ENCODE data around the gene ZNF488.

The ZNF488 gene

DNA sequence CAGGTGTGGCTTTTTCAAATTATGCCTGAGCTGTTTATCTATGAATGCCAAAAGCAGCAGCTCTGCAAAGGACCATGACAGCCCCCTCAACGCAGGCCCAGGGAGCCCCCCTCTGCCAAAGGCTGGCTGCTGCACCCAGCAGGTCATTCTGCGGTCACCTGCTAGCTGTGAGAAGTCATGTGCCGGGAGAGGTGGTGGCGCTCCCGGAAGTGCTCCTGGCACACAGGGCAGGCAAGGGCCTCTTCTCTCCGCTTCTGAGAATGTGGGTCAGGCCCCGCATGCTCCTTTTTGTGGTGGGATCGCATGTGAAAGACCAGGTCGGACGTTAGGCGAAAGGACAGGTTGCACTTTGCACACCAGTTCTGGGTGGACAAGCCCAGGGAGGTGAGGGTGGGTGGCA, 16.4 kb downstream of the ZNF488 start:
- DNase-seq (ENCODE audit: low read depth in 2 of 2, low spot score in 1 of 2) = no peak

DNA sequence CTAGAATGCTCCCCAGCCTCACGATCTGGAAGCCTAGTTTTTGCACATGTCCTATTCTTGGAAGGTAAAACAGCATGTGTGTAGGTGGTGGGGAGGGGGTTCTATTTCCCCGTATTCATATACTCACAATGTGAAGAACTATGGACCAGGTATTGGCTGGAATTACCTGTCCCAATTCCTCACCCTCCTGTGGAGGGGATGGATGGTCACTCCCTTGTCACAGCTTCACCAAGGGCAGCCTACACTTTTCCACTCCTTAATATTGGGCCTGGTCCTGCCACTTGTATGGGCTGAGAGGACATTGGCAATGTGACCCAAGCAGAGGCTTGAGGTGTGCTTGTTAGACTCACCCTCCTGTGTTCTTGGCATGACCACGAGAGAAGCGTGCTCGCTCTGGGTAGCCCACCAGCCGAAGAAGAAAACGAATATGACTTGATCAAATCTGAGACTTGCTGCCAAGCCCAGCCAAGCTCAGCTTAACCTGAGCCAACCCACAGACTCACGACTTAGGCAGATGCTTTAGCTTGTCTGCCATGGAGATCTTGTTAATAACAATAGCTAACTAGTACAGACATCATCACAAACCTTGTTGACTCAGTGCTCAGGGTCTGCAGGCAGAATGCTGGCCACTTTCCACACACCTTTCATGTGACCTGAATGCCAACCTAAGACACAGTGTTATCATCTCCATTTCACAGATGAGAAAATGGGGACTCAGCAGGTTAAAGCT, 17.2 kb downstream of the ZNF488 start:
- DNase-seq (ENCODE audit: low read depth in 2 of 2, low spot score in 1 of 2) = no peak

DNA sequence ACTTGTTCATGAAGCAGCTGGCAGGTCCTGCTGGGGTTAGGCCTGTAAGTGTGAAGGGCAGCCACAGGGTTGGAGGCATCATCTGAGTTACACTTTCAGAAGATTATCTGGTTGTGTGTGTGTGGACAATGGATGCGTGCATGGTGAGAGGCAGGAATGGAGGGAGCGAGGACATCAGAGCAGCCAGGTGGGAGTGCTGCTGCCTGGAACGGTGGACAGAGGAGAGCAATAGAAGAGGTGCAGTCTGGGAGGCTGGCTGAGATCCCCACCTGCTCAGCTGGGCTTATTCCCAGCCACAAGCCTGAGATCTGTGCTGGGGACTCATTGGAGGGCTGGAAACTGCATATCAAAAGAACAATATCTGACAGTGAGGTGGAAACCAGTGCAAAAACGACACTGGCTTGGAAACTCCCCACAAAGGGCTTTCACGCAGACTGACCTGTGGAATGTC, 17.9 kb downstream of the ZNF488 start:
- no peak for DNase-seq (ENCODE audit: low read depth in 2 of 2, low spot score in 1 of 2)

DNA sequence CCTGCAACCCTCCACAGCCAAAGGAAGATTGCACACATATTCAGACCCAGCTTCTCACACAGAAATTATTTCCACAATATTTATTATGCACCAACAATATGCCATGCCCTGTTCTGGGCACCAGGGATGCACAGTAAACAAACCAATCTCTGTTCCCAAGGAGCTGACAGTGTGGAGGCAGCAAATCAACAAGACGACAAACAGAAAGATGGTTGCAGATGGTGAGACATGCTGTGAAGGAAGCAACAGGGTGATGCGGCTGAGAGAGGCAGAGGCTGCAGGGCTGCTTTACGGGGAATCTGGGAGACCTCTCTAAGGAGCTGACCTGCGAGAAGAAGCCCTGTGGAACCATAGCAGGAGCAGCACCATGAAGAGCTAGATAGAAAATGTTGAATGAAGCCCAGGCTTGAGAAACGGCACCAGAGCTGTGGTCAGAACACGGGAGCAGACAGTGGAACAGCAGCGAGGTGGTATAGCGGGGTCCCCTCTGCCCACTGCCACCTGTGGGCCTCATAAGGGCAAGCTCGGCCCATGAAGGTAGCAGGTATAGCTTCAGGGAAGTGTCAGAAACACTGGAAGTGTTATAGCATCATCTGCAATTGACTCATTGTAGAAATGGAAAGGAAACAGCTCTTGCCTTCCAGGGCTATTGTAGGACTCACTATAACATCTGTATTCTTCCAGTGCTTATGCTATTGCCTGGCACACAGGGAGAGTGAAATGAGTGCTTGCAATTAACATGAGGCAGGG, 18.5 kb downstream of the ZNF488 start:
- DNase-seq (ENCODE audit: low read depth in 2 of 2, low spot score in 1 of 2) = no peak

DNA sequence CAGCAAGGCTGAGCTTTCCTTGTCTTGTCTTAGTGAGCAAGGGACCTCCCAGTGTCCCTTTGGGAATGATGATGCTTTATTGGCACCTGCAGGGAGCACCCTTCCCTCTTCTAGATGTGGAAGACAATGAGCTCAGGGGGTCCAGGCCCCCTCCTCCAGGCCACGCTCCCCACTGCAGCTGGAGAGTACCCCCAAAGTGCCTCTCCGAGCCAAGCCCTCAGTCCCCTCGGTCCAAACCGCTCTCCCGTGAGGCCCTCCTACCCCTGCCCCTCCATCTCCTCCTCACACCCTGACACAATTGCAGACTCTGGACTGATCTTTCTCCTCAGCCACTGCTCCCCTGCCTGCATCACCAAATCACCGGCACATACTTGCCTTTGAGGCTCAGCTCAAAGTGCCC, 19.2 kb downstream of the ZNF488 start:
- no peak for DNase-seq (ENCODE audit: low read depth in 2 of 2, low spot score in 1 of 2)

DNA sequence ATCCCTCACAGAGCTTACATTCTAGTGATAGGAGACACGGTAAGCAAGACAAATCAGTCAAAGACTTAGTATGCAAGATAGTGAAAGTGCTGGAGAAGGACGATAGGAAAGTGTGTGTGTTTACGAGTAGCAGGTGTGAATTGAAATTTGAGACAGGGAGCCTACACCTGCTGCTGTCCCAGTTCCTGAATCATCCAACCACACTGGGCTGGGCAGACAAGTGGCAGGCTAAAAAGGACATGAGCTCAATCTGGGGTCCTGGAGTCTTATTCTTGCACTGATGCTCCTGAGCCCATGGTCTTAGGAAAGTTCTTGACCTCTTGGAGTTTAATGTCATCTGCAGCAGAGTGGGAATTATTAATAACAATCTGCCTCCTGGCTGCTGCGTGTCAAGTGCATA, 19.7 kb downstream of the ZNF488 start:
- DNase-seq (ENCODE audit: low read depth in 2 of 2, low spot score in 1 of 2) = no peak

DNA sequence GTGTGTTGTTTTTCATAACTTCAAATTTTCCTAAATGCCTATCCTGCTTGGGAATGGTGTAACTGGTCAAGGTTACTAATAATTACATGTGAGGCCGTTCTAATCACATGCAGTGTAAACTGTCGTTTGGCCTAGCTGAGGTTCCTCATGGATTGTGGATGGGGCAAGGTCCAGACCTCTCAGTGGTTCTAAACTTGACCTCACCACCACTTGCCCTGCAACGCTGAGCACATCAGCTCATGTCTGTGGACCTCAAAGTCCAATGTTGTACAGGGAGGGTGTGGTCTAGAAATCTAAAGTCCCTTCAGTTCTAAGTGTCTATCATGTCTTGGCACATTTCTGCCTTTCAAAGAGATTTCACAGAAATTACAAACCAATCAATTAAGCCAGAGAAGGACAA, 20.3 kb downstream of the ZNF488 start:
- DNase-seq (ENCODE audit: low read depth in 2 of 2, low spot score in 1 of 2) = no peak

DNA sequence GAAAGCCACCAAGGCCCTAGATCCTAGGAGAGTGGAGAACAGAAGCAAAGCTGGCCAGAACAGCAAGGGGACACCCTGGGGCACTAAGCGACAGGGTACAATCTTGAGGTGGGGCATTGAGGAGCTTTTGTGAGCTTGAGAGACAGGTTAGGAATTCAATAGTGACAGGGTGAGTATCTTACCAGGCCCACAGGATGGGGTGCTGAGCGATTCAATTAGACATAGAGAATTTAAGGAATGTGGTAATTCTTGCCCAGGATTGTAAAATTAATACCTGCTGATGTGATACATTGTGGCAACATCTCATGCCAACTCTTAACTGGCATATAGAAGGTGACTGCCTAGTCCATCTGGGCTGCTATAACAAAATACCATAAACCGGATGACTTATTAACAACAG, 21.9 kb downstream of the ZNF488 start:
- no peak for DNase-seq (ENCODE audit: low read depth in 2 of 2, low spot score in 1 of 2)

DNA sequence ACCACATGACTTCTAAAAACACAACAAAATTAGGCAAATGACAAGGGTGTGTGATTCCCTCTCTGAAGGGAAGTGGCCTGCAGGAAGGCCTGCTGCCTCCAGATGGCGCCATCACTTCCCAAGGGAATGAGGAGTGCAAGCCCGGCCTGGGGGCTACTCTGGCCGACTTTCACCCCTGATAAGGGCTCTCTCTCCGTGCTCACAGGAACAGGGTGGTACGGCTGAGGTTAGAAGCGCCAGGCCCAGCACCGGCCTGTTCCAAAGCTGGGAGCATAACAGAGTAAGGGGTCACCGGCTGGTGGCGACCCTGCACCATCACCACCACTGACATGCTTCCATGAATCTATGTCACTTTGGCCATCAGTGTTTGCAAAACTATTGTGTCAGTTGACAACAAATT, 22.8 kb downstream of the ZNF488 start:
- DNase-seq (ENCODE audit: low read depth in 2 of 2, low spot score in 1 of 2) = no peak

DNA sequence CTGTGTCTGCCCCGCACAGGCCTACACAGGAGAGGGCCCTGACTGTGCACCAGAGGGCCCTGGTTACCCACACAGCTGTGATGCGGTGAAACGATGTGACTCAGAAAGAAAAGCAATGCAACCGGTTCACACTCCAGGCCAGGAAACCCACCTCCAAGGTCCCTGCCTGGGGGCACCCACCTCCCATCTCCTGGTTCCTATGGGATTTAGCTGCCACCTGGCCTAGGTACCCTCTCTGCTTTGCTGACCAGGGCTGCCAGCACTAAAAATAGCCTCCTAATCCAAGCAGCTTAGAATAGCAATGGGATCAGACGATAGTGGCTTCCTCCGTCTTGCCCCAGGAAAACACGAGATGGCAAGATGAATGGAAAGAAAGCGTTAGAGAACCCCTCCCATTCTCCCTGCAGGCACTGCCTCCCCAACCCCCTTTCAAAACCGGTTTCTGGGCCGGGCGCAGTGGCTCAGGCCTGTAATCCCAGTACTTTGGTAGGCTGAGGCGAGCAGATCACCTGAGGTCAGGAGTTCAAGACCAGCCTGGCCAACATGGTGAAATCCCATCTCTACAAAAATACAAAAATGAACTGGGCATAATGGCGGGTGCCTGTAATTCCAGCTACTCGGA, 23.6 kb downstream of the ZNF488 start:
- no peak for DNase-seq (ENCODE audit: low read depth in 2 of 2, low spot score in 1 of 2)

DNA sequence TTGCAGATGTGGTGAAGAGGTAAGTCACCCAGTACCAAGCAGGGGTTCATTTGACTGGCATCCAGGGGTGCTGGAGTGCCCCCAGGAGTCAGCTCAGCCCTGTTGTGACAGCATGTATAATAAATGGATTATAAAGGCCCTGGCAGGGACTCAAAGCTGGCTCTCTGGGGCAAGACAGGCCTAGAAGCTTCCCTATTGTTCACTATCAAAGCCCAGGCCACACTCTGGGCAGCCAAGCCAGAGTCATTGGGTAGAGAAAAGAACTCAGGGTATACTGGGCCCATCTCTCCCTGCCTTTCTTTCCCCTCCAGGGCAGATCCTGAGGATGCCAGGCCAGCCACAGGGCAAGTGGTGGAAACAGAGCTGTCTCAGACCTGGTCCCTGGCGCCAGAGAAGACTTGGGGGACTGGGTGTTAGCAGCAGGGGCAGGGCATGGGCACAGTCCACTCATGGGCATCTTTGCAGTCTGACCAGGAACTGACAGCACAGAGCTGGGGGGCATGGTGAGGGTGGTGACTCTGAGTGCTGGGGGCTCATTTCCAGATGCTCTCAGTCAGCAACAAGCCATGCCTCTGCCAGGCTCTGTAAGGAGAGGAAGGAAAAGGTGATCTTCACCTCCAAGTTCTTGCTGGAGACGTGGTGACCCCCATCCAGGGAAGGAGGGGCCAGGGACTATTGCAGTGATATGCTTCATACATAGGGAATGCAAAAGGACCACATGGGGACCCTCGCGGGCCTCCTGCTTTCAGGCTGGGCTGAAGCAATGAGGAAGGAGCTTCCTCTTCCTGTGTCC, 24.3 kb downstream of the ZNF488 start:
- DNase-seq (ENCODE audit: low read depth in 2 of 2, low spot score in 1 of 2) = no peak

DNA sequence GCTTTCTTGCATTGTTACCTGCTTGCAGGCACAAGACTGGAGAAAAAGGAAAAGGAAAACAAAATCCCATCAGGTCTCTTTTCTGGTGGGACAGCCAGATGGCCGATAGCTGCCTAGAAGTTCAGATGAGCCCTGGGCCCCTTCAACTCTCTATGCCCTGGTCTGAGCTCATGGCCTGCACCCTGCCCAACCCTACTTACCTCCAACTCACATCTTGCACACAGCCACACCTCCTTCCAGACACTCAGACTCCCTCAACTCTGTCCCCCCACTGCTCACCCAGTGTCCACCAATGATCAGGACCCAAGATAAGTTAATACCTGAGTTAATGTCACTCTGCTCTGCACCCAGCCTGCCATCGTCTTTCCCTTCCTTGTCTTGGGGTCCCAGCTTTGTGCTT, 25.0 kb downstream of the ZNF488 start:
- no peak for DNase-seq (ENCODE audit: low read depth in 2 of 2, low spot score in 1 of 2)

DNA sequence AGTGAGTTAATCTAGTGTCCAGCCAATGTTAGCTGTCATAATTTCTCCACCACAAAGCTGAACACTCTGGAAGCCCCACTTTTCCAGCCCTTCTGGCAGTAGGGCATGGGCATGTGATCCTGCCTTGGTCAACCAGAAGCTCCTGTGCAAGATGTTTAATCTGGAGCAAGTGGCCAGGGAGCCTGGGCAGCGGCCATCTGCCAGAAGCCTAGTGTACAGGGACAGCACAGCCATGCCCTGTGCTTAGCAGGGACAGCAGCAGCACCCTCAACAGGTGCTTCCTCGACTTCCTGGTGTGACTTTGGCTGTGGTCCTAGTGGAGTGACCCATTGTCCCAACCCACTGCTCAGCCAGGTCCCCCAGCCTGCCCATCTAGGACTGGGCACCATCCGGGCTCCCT, 25.6 kb downstream of the ZNF488 start:
- no peak for DNase-seq (ENCODE audit: low read depth in 2 of 2, low spot score in 1 of 2)

DNA sequence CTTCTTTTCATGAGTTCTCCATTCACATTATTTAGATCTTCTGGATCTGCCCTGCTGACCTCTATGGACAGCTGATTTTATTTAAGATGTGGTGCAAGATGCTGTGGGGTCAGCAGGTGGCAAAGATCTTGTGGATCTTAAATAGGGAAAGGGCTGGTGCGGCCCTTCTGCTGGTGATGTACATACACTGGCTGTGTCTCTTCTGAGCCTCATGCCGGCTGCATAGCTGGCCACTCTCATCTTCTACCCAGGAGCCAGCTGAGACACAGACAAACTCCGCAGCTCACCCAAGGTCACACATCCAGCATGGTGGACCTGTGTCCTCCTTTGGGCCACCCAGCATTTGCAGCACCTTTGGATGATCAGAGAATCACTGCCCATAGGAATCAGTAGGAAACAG, 26.2 kb downstream of the ZNF488 start:
- DNase-seq (ENCODE audit: low read depth in 2 of 2, low spot score in 1 of 2) = no peak

DNA sequence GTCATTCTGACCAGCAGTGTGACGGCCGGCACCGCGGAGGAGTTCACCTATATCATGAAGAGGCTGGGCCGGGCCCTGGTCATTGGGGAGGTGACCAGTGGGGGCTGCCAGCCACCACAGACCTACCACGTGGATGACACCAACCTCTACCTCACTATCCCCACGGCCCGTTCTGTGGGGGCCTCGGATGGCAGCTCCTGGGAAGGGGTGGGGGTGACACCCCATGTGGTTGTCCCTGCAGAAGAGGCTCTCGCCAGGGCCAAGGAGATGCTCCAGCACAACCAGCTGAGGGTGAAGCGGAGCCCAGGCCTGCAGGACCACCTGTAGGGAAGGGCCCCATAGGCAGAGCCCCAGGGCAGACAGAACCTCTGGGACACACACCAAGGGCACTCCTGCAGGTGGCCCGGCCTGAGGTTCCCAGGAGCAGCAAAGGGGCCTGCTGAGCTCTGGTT, 26.9 kb downstream of the ZNF488 start:
- no peak for DNase-seq (ENCODE audit: low read depth in 2 of 2, low spot score in 1 of 2)

DNA sequence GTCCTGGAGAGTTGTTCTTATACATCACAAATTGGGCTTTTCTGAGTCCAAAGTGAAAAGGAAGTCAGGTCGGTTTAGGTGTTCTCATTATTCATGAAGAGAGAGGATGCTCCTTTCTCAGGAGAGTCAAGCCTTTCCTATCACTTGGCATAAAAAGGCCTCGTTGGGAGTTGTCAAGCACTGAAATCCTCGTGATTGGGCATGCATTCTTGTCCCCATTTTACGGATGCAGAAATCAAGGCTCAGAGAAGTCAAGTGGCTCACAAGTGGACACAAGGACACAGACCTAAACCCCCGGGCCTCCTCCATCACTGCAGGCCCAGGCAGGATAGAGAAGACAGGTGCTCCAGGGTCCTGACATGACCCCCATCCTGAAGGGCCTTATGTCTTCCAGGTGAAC, 27.4 kb downstream of the ZNF488 start:
- no peak for DNase-seq (ENCODE audit: low read depth in 2 of 2, low spot score in 1 of 2)

DNA sequence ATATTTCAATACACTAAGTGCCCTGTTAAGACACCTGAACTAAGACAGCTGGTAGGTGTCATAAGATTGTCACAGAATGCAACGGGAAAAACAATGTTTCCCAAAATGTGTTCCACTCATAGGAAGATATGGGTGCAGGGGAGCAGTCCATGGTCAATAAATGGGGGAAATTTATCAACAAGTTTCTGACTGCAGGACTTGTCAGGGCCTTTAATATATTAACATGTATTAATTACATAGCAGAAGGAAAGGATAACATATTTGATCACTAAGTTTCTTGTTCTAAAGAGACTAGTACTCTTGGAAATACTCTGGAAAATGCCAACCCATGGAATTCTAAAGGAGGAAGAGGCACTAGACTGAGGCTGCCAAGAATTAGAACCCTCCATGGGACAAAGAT, 29.2 kb downstream of the ZNF488 start:
- DNase-seq (ENCODE audit: low read depth in 2 of 2, low spot score in 1 of 2) = no peak

DNA sequence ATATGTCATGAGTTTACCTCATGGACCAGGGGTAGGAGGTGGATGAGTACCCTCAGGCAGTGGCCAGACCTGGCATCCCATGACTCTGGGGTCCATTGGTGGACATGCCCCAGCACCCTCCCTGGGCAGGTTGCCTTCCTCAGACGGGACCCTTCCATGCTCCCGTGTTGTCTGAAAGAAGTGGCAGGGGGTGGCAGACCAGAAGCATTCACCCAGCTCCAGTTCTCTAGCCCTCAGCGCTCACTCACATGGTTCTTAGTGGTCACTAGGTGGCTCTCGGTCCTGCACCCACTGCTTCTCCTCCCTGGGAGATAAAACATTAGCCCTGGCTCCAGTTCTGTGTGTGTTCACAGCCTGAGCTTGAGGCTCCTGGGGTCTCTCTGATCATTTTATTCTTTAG, 29.9 kb downstream of the ZNF488 start:
- DNase-seq (ENCODE audit: low read depth in 2 of 2, low spot score in 1 of 2) = no peak

DNA sequence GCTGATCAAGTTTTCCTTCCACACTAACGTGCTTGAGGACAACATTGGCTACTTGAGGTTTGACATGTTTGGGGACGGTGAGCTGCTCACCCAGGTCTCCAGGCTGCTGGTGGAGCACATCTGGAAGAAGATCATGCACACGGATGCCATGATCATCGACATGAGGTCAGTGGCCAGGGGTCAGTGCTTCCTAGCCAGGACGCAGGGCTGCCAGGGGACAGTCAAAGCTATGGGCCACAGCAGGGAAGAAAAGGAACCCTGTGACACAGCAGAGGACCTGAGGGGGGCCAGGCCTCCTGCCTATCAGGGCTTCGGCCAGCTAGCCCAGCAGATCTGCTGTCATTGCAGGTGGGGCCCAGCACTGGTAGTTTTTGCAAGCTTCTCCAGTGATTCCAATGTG, 30.7 kb downstream of the ZNF488 start:
- DNase-seq (ENCODE audit: low read depth in 2 of 2, low spot score in 1 of 2) = no peak

DNA sequence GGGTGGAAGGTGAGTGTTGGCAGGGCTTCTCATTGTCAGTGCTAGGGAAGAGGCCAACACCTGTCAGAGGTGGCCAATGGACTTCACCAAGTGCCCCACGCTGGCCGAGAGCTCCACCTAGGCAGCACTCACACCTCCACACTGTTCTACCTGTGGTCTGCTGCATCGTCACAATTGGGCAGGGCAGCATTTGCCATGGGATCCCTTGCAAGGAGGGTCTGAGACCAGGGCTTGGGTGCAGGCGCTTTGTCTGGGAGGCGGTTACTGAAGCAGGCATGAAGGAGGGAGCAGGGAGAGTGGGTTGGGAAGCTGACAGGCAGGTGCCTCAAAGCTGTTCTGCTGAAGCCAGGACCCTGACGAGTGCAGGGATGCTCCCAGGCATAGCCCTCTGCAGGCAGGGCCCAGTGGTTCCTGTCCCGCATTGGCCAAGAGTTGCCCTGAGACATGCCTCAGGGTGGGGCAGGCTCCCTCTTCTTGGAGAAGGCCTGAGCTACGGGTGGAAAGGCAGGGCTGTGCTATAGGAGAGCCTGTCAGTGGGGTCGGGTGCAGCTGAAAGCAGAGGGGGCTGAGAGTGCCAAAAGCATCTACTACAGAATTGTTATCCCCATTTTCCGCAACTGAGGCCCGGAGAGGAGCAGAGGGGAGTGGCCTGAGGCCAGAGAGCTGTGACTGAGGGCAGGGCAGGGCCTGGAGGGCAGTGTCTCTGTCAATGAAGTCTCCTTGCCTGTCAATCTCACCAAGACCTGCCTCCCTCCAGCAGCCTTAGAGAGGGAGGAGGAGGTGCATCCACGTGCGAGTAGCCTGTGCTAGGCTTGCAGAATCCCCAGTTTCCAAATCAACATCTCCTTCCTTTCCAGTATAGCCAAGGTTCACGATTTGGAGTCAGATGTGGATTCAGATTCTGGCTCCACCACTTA, 31.9 kb downstream of the ZNF488 start:
- DNase-seq (ENCODE audit: low read depth in 2 of 2, low spot score in 1 of 2) = no peak

All from stimulated activated CD8-positive, alpha-beta memory T cell treated with anti-CD3 and anti-CD28 coated beads, Interleukin-4, amount 100 ng/mL, for 1 hour (primary cell).